HG03135 (cell line): Measurements from ENCODE around the gene HLA-DQA2.
"Not testable (repeated sequence)": the region's sequence is repeated elsewhere in the genome, so short reads cannot be mapped to it uniquely, and the experiment has no call there.

Experiments used
- ATAC-seq: cut with Tn5 transposase; IDR thresholded peaks from one replicate; pipeline ENCODE4 v1.9.1; 2021; ENCODE audit warnings: mild to moderate bottlenecking, moderate library complexity; ENCODE audit not compliant: unreplicated experiment

Gene HLA-DQA2

DNA sequence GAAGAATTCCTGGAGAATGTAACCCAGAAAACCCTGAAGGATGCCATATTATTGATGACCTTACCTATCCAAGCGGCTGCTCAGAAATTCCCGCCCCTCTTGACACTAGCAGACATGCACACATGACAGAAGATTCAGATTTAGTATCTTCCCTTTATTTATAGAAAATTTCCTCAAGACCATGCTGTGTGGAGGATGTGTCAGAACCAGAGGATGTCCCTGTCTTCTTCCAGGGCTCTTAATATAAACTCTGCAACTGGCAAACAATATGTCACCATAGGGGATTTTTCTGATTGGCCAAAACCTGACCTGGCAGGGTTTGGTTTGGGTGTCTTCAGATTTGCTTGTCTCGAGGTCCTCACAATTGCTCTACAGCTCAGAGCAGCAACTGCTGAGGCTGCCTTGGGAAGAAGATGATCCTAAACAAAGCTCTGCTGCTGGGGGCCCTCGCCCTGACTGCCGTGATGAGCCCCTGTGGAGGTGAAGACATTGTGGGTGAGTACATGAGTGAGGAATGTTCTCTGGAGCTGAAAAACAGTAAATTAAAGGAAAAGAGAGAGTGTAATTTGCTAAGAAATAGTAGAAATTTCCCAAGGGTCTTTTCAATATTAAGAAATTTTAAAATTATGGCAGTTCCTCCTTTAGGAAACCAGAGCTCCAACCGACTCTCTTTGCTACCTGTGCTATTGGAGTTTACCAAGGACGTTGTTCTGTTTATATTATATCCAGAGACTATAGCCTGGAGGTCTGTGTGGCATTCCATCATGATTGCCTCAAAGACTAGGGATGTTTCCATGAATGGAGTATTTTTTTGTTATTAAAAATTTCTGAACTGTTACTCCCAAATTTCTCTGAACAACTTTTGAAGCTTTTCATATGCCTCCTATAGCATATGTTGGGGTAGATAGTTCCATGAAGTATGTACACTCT is at the start of gene HLA-DQA2:
TSS of gene HLA-DQA2 (plus strand) at position 361 of the 930 bp plus-strand sequence. CDS start at position 414, 53 bp downstream.
- no peak for ATAC-seq

DNA sequence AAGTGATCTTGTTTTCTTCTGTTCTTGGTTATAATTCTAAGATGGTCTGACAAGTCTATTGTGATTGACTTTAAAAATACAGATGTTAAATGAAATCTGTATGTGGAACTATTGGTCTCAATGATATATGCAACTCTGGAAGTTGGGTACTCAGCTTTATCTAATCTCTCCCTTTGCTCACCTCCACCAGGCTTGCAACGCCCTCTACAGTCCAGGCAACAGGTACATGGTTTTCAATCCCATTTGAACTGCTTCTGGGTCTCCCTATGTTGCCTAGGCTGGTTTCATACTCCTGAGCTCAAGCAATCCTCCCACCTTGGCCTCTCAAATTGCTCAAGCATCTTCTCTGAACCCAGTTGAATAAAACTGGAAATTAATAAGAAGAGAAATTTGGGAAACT is 49.2 kb upstream of the HLA-DQA2 start:
- no peak for ATAC-seq

DNA sequence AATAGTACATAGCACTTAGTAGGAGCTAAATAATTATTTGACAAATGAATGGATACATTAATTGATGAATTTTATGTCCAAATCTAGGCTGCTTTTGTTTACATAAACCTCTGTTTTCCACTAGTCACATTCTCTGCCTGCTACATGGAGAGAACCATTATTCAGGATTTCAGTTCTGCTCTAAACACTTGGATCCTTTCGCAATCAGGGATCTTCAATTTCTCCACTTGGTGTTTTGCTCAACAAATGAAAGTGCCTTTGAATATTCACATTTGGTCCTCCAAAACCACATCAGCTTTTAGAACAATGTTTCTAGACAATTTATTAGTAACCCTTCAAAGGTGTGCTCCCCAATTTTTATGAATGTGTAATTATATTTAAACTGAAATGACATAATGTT is 44.2 kb upstream of the HLA-DQA2 start:
- no peak for ATAC-seq

DNA sequence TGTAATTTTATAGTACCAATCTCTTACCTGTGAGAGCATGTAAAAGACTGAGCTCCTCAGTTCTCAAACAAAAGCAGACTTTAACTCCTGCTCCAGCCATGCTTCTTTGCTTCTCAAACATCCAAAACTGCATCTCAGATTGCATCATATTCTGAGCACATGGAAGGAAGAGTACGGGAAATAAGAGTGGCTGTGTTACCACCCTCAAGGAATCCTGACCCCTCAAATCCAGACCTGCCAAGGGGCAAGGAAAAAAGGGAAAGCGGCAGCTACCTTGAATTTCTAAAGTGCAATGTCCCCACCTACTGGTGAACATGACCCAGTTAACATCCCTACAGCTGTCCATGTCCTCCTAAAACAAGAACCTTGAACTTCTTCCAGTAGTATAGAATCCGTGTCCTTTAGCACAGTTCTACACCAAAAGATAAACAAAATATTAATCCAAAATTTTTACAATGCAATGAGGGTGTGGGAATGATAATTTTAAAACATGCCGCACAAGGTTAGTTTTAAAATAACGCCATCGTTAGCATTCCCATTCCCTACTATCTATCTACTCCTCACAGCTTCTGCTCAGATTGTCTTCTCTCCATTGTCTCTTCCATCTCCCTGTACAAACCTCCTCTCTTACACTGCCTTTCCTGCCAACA is 40.7 kb upstream of the HLA-DQA2 start:
- ATAC-seq: no peak

DNA sequence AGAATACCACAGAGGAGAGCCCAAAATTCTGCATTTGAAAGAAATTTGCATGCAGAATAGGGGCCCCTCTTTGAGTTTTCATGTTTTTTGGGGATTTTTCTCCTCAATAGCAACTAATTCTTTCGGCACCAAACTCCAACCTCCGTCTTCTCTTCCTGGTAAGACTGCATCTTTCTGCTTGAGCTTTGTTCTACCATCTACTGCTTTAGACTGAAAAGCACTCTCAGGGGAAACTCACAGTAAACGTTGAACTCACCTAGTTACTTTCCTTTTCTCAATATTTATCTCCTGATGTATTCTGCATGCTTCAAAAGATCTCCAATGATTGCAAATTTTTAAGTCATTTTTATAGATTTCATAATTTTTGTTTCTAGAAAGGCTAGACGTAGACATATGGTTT is 37.8 kb upstream of the HLA-DQA2 start:
- no peak for ATAC-seq

DNA sequence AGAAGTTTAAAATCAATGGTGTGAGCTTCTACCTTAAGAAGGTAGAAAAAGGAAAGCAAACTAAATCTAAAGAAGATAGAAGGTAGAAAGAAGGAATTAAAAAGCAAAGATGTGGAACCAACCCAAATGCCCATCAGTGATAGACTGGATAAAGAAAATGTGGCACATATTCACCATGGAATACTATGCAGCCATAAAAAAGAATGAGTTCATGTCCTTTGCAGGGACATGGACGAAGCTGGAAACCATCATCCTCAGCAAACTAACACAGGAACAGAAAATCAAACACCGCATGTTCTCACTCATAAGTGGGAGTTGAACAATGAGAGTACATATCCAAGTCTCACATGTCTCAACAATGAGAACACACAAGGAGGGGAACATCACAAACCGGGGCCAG is 36.0 kb upstream of the HLA-DQA2 start:
- not testable (repeated sequence) for ATAC-seq

DNA sequence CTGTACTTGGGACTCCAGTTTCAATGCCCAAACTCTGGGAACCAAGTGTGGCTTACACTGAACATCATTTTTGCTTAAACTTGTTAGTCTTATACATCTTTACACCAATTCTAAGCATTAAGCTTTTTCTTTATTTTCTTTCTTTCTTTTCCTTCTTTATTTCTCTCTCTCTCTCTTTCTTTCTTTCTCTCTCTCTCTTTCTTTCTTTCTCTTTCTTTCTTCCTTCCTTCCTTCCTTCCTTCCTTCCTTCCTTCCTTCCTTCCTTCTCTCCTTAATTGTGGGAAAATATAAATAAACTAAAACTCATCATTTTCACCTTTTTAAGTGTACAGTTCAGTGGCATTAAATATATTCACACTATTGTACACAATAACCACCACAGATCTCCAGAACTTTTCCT is 31.6 kb upstream of the HLA-DQA2 start:
- no peak for ATAC-seq

DNA sequence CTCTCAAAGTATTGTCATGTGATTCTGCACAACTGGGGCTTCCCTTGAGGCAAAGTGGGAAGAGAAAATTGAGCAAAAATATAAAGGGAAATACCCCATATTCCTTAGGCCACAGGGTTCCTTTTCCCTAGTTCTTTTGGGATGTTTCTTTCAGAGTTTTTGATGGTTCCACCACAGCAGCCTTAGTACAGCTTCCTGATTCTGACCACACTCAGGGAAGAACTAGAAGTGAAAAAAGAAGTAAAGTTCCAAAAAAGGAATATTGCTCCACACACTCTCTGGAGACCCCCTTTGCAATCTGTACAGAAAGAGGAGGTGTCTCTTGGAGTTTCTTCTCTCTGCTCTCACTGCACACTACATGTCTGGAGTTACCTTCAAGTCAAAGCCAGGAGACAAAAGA is 27.9 kb upstream of the HLA-DQA2 start:
- no peak for ATAC-seq

DNA sequence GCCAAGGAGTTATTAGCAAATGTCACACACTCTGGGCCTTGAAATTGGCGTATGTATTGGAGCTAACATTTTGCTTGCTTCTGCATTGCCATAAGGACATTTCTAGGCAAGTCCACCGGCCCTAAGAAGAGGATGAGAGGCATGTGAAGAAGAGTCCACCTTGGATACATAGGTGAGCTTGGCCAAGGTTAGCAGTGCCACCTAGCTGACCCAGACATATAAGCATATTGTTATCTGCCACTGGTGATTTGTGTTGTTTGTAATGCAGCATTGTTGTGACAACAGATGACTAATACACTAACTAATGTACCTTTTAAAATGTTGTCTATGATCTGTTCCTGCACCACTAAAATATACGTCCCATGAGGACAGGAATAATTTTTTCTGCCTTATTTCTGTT is 24.8 kb upstream of the HLA-DQA2 start:
- ATAC-seq: no peak

DNA sequence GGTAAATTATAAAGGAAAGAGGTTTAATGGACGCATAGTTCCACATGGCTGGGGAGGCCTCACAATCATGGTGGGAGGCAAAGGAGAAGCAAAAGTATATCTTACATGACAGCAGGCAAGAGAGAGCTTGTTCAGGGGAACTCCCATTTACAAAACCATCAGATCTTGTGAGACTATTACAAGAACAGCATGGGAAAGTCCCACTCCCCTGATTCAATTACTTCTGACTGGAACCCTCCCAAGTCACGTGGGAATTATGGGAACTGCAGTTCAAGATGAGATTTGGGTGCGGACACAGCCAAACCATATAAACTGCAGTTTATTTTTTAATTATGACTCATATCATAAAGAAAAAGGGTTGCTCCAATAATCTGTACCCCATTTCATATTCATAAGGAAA is 22.3 kb upstream of the HLA-DQA2 start:
- no peak for ATAC-seq

DNA sequence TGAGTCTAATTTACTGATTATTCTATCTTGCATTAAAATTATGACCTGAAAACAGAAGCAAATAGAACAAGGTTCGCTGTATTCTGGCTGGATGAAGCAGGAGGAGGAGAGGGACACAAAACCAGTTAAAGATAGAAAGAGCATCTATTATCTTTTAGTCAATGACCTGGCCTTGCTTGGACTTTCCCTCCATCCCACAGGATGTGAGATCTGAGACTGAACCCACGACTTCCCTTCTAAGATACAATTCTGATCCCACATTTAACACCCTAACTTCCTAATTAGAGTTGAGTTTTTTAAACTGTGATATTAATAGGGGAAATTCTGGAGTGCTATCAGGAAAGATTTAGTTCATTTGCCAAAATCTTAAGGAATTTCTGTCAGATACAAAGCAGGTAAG is 3.1 kb upstream of the HLA-DQA2 start:
- no peak for ATAC-seq

DNA sequence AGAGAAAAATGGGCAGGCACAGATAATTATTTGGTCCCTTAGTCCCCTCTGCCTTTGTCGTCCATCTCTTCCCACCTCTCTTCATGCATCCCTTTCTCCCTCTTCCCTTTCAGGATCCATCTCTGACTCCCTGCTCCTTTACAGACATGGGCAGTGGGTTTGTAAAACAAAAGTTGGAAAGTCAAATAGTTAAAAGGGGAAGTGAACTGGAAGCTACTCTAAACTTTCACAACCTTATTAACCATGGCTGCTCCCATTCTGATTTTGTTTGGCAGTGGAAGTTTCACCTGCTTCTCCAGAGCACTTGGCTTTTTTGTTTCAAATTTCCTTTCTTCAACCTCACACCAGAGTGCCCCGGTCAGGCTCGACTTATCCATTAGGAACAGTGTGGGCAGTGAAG is 1.2 kb downstream of the HLA-DQA2 start:
- no peak for ATAC-seq

DNA sequence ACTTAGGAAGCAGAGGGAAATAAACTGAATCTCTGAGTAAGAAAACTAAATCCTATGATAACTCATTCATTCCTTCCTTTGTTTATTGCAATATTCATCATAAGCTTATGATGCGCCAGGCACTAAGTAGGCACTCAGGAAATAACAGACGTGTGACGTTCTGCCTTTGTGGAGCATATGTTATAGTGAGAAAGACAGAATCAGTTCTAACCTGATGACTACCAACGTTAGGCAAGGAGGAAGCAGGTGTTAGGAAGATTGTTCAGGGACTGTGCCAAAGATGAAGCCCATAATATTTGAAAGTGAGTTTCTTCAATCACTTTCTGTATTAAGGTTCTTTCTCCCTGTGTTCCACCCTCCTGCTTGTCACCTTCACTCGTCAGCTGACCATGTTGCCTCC is 3.6 kb downstream of the HLA-DQA2 start:
- ATAC-seq: no peak

DNA sequence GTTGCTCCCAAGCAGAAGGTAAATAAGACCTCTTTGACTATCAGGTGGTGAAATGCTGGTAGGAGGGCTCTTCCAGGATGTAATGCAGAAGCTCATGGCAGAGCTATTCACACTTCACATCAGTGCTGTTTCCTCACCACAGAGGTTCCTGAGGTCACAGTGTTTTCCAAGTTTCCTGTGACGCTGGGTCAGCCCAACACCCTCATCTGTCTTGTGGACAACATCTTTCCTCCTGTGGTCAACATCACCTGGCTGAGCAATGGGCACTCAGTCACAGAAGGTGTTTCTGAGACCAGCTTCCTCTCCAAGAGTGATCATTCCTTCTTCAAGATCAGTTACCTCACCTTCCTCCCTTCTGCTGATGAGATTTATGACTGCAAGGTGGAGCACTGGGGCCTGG is 4.5 kb downstream of the HLA-DQA2 start:
- not testable (repeated sequence) for ATAC-seq

DNA sequence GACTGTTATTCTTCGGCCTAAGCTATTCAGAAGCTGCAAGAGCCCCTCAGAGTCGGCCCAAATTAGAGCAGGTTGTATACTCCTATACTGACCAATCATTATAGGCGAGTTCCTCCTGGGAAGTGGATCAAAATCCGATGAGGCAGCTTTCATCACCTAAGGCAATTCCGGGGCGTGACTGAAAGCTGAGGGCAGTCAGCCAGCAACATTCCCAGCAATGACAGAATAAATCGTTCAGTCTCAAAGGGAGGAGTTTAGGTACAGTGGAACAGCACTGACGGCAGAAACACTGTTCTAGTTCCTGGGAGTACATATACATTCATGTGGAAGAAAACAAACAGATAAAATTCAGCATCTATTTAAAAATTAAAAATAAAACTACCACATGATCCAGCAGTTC is 11.4 kb downstream of the HLA-DQA2 start:
- ATAC-seq: no peak

DNA sequence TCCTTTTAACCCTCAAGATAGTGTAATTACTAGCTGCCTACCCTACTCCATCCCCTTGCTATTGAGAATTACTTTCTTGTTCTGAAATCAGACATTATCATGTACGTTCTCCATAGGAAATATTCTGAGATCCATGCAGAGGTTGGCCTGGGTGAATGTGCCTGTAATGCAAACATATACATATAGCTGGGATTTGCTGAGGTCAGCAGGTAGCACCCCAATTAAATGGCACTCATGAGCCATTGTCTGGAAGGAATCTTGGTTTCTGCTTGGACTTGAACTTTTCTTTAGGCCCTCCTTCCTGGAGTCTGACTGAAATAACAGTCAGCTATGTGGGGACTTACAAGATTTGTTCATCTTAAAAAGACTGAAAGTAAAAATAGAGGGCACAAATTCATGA is 18.5 kb downstream of the HLA-DQA2 start:
- no peak for ATAC-seq

DNA sequence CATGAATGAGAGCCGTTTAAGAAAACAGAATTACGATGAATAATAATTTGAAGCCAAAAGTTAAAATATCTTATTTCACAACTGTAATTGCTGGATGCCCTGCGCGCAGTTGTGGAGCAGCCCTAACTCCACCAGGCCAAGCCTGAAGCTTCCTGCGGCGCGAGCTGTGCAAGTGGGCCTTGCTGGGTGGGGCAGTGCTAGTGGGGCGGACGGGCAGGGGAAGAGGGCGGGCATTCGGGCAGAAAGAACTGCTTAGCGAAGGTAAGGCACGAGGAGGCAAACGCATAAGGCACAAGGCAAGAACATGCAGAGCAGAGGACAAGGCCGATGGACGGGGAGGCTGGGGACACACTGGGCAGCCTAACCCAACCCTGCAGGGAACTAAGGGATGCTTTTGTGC is 19.9 kb downstream of the HLA-DQA2 start:
- ATAC-seq: no peak

DNA sequence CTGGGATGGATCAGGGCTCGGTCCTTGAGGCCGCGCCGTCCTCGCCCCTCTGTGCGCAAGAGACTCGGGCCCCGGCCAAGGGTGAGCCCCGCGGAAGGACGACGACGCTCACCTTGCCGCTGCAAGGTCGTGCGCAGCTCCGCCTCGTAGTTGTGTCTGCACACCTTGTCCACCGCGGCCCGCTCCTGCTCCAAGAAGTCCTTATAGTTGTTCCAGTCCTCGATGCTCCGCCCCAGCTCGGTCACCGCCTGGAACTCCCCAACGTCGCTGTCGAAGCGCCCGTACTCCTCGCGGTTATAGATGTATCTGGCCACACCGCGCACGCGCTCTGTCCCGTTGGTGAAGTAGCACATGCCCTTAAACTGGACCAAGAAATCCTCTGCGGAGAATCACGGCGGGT is 20.4 kb downstream of the HLA-DQA2 start:
- no peak for ATAC-seq

DNA sequence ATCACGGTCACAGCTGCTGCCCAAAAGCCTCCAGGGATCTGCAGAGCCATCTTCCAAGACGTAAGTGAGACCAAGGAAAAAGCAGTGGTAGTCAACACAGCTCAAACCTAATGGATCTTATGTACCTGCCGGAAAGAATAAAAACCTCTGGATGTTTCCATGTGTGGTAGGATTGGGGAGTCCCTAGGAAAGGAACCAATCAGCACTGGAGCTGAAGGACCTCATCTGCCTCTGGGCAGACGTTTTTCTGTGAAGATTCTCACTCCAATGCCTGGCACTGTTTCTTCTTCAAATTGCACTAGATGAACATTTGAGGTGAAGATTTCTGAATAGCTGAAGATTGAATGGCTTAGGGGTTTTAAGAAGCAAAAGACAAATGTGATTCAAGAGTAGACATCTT is 22.2 kb downstream of the HLA-DQA2 start, which contains the start of gene HLA-DQB2:
TSS of gene HLA-DQB2 (minus strand) at position 112 of the 400 bp plus-strand sequence. CDS start at position 50, 62 bp downstream.
- no peak for ATAC-seq

DNA sequence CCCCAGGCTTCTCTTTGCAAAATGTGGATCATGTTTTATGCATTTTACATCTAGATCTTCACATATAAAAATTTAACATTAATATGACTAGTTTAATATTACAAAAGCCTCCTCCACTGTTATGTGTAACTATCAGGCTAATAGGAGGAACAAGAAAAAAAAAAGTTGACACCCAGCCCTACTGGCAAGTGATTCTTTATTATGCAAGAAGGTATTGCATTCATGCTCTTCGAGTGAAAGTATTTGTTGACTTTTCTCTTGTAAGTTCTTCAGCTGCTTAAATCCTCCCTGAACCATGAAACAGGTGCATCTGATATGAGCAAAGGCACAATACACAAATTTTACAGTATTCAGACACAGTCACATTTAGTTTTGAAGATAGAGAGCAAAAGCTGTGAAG is 22.9 kb downstream of the HLA-DQA2 start:
- ATAC-seq: no peak

DNA sequence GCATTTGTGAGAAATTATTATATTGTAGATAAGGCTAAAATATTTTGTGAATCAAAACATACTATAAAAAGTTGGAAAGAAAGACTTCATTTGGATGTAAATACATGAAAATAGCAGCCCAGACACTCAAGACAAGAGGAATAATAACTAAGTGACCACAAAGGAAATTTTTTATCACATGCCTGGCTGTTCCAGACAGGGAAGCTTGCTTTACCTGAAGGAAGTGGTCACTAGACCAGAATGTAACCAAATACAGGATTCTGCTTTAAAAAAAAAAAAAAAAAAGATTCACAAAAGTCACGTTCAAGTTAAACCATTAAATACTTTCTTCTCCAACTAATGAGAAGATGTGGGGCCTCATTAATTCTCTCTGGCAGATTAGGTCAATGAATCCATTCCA is 31.5 kb downstream of the HLA-DQA2 start:
- no peak for ATAC-seq

DNA sequence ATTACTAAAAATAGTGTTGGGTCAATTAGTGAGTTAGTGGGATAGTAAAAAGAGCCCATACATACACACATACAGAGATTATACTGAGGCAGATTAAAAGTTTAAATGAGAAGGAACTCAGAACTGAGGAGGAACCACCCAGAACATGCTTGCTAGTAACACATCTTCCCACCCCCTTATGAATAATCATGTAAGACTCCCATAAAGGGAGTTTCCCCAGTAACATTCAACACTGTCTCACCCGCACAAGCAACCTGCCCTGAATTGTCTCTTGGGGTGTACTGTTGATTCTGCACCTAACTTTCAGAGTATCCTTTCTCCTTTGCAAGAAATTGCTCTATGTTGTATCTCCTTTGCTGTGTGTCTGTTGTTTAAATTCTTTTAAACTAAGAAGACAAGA is 33.2 kb downstream of the HLA-DQA2 start:
- no peak for ATAC-seq
